Skeletal muscle satellite cell (primary cell): Measurements from ENCODE around the gene RPL6.
"Not testable (repeated sequence)": the region's sequence is repeated elsewhere in the genome, so short reads cannot be mapped to it uniquely, and the experiment has no call there.

Experiments
- H3K27me3 ChIP-seq: 2 replicates; pipeline ENCODE4 v1.7.0; 2013; ENCODE audit warnings: low read length; ENCODE audit not compliant: control insufficient read depth, insufficient read depth
- H3K36me3 ChIP-seq: 2 replicates; pipeline ENCODE4 v1.7.0; 2013; ENCODE audit warnings: mild to moderate bottlenecking, control low read depth, low read length; ENCODE audit not compliant: insufficient read depth
- H3K4me1 ChIP-seq: 2 replicates; pipeline ENCODE4 v1.7.0; 2013; ENCODE audit warnings: low read length; ENCODE audit not compliant: control insufficient read depth, insufficient read depth
- H3K4me2 ChIP-seq: 2 replicates; pipeline ENCODE4 v1.7.0; 2013; ENCODE audit warnings: mild to moderate bottlenecking, low read length
- H3K4me3 ChIP-seq: 2 replicates; pipeline ENCODE4 v1.7.0; 2013; ENCODE audit warnings: low read length
- H3K9ac ChIP-seq: 2 replicates; pipeline ENCODE4 v1.7.0; 2013; ENCODE audit warnings: mild to moderate bottlenecking, low read depth, low read length, moderate library complexity
- H3K9me3 ChIP-seq: replicated peaks from 2 replicates; pipeline ENCODE4 v1.7.0; 2013; ENCODE audit warnings: mild to moderate bottlenecking, control low read depth, low read length

Gene RPL6

DNA sequence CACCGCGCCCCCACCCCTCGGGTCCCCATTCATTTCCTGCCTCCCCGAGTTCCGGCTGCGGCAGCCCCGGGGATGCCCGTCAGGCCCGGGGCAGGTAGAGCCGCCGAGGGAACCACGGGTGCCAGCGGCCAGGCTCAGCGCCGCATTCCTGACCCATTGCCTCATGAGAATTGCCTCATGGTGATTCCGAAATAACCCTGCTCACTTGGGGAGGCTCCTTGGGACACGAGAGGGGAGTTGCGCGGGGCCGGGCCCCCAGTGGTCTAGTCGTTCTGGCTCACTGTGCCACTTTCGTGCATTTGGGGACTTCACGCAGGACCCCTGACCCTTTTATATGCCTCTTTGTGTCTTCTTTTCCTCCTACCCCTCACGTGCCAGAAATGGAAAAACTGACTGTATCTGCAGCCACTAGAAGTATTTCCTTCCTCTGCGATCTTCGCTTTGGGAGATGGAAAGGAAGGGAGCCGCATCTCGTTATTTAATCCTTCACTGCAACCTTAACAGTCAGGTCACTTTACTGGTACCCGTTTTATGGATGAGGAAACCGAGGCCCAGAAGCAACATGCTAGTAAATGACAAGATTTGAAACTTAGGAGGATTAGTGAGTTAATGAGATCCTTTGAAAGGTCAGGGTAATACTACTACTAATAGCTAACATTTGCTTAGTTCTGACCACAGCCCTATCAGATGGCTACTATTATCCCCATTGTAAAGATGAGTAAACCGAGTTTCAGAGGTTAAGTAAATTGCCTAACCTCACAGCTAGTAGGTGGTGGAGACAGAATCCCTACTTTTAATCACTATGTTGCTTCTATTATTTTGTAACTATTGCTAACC lies 10.1 kb upstream of the RPL6 start:
- Histone ChIP-seq H3K4me3 (peak overlapping the region; percentile 96), H3K9me3 (no peaks in the 10 kb centered on the region), H3K36me3 (no peaks in the 10 kb centered on the region), H3K27me3 (no peaks in the 10 kb centered on the region), H3K4me1 (peaks cover 18% of the 10 kb centered on the region), H3K9ac (peak overlapping the region; percentile 98), H3K4me2 (peak overlapping the region; percentile 90)

DNA sequence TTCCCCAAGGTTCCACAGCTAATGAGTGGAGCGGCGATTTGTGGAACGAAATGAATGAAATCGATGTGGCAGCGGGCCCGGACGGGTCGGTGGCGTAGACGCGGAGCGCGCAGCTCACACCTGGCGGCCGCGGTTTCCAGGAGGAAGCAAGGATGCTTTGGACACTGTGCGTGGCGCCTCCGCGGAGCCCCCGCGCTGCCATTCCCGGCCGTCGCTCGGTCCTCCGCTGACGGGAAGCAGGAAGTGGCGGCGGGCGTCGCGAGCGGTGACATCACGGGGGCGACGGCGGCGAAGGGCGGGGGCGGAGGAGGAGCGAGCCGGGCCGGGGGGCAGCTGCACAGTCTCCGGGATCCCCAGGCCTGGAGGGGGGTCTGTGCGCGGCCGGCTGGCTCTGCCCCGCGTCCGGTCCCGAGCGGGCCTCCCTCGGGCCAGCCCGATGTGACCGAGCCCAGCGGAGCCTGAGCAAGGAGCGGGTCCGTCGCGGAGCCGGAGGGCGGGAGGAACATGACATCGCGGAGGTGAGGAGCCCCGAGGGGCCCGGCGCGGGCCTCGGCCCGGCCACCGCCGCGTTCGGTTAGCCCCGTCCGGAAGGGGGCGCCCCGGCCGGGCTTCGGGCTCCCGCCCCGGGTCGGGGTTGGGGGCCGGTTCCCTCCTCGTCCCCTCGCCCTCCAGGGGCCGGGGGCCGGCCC lies 9.3 kb upstream of the RPL6 start, which contains the start of gene PTPN11:
PTPN11 (plus strand) TSS at position 340 of the 689 bp plus-strand sequence; CDS start at position 505, 165 bp downstream.
- peak within 1 kb of the TSS; percentile 96 for H3K4me3 ChIP-seq
- H3K4me2 ChIP-seq: peak within 1 kb of the TSS; percentile 90
- no peaks in the 10 kb centered on the region for H3K27me3 ChIP-seq
- H3K9ac ChIP-seq: peak within 1 kb of the TSS; percentile 98
- peaks cover 18% of the 10 kb centered on the region for H3K4me1 ChIP-seq
- H3K36me3 ChIP-seq: no peaks in the 10 kb centered on the region
- H3K9me3 ChIP-seq: no peaks in the 10 kb centered on the region

DNA sequence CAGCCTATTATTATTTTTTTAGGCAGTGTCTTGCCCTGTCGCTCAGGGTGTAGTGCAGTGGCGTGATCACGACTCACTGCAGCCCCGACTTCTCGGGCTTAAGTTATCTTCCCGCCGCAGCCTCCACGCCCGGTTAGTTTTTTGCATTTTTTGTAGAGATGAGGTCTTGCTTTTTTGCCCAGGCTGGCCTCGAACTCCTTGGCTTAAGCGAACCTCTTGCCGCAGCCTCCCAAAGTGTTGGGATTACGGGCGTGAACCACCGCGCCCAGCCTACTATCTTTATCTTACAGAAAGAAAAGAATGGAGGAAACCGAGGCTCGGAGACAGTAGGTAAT lies 8.8 kb upstream of the RPL6 start:
- Histone ChIP-seq H3K36me3 (no peaks in the 10 kb centered on the region), H3K4me3 (peak overlapping the region; percentile 96), H3K9ac (peak overlapping the region; percentile 98), H3K4me2 (peak overlapping the region; percentile 89), H3K4me1 (peaks cover 18% of the 10 kb centered on the region), H3K27me3 (no peaks in the 10 kb centered on the region), H3K9me3 (no peaks in the 10 kb centered on the region)

DNA sequence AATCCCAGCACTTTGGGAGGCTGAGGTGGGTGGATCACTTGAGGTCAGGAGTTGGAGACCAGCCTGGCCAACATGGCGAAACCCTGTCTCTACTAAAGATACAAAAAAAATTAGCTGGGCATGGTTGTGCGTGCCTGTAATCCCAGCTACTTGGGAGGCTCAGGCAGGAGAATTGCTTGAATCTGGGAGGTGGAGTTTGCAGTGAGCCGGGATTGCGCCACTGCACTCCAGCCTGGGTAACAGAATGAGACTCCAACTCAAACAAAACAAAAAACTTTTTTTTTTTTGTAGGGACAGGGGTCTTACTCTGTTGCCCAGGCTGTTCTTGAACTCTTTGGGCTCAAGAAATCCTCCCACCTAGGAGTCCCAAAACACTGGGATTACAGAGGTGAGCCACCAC lies 6.1 kb upstream of the RPL6 start:
- H3K4me3 ChIP-seq, H3K4me1 ChIP-seq, H3K27me3 ChIP-seq, H3K9ac ChIP-seq, H3K4me2 ChIP-seq, H3K9me3 ChIP-seq, H3K36me3 ChIP-seq: not testable (repeated sequence)

DNA sequence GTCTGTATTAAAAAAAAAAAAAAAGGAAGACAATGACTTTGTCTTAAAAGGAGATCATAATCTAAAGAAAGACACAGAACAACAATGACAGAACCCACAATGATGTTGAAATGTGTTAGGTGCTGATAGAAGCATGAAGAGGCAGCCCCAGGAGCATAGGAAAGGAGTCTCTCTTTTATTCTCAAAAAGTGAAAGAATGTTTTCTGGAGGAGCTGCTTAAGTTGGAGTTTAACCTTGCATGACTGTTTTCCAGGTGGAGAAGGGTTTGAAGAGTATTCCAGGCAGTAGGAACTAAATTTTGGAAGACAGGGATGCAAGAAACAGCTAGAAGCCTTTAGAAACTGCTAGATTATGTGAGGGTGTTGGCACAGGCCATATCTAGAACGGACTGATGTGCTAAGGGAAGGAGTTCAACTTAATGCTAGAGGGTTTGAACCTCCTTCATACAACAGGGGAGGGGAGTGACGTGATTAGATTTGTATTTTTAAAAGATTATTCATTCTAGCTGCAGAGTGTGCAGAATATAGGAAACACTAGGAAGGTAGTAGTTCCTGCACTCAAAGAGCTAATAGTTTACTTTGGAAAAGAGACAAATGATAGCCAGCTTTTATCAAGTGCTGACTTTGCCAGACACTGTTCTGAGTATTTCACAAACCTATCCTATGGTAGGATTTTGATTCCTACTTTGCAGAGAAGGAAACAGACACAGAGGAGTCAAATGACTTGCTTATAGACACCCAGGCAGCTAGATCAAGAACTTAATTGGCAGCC lies 4.6 kb upstream of the RPL6 start:
- H3K9ac ChIP-seq: no peak overlapping the region
- no peaks in the 10 kb centered on the region for H3K9me3 ChIP-seq
- no peaks in the 10 kb centered on the region for H3K27me3 ChIP-seq
- no peak overlapping the region for H3K4me3 ChIP-seq
- no peaks in the 10 kb centered on the region for H3K36me3 ChIP-seq
- H3K4me2 ChIP-seq: no peak overlapping the region
- H3K4me1 ChIP-seq: no peaks in the 10 kb centered on the region

DNA sequence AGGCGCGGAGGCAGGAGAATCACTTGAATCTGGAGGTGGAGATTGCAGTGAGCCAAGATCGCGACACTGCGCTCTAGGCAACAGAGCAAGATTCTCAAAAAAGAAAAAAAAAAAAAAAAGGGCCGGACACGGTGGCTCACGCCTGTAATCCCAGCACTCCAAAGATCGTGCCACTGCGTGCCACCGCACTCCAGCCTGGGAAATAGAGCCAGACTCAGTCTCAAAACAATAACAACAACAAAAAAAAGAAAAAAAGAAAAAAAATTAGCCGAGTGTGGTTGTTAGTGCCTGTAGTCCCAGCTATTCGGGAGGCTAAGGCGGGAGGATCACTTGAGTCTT lies 470 bp upstream of the RPL6 start:
- Histone ChIP-seq H3K4me3 (no peak overlapping the region), H3K36me3 (peaks cover 34% of the 10 kb centered on the region), H3K9me3 (no peaks in the 10 kb centered on the region), H3K27me3 (no peaks in the 10 kb centered on the region), H3K9ac (no peak overlapping the region), H3K4me2 (no peak overlapping the region), H3K4me1 (peaks cover 17% of the 10 kb centered on the region)

DNA sequence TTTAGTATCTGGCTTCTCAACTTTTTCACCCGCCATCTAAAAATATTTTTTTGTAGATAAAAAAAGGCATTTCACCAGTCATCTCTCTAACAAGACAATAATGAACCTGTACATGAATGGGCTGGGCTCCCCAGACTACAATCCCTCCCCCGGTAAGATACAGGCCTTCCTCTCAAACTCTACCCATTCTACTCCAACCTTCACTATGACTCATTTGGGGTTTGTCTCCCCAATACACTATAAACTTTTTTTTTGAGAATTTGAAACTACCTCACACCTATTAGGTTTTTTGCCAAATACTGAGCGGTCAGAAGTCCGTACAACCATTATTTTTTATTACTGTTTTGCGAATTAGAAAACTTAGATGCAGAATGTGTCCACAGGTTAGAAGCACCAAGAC lies 784 bp downstream of the RPL6 start:
- Histone ChIP-seq H3K27me3 (no peaks in the 10 kb centered on the region), H3K4me1 (peaks cover 17% of the 10 kb centered on the region), H3K36me3 (peaks cover 47% of the 10 kb centered on the region), H3K9me3 (no peaks in the 10 kb centered on the region), H3K4me2 (peak overlapping the region; percentile 86), H3K9ac (peak overlapping the region; percentile 97), H3K4me3 (peak overlapping the region; percentile 87)

DNA sequence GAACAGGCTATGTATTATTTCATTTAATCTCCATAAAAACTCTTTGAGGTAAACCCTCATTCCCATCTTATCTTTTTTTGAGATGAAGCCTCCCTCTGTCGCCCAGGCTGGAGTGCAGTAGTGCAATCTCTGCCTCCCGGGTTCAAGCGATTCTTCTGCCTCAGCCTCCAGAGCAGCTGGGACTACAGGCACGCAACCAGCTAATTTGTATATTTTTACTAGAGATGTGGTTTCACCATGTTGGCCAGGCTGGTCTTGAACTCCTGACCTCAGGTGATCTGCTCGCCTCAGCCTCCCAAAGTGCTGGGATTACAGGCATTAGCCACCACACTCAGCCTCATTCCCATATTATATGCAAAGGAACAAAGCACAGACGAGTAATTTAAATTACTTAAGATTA lies 1.7 kb downstream of the RPL6 start:
- peak overlapping the region; percentile 87 for H3K4me3 ChIP-seq
- H3K4me1 ChIP-seq: peaks cover 17% of the 10 kb centered on the region
- peak overlapping the region; percentile 97 for H3K9ac ChIP-seq
- not testable (repeated sequence) for H3K9me3 ChIP-seq, H3K27me3 ChIP-seq
- H3K36me3 ChIP-seq: peaks cover 47% of the 10 kb centered on the region
- H3K4me2 ChIP-seq: peak overlapping the region; percentile 86

DNA sequence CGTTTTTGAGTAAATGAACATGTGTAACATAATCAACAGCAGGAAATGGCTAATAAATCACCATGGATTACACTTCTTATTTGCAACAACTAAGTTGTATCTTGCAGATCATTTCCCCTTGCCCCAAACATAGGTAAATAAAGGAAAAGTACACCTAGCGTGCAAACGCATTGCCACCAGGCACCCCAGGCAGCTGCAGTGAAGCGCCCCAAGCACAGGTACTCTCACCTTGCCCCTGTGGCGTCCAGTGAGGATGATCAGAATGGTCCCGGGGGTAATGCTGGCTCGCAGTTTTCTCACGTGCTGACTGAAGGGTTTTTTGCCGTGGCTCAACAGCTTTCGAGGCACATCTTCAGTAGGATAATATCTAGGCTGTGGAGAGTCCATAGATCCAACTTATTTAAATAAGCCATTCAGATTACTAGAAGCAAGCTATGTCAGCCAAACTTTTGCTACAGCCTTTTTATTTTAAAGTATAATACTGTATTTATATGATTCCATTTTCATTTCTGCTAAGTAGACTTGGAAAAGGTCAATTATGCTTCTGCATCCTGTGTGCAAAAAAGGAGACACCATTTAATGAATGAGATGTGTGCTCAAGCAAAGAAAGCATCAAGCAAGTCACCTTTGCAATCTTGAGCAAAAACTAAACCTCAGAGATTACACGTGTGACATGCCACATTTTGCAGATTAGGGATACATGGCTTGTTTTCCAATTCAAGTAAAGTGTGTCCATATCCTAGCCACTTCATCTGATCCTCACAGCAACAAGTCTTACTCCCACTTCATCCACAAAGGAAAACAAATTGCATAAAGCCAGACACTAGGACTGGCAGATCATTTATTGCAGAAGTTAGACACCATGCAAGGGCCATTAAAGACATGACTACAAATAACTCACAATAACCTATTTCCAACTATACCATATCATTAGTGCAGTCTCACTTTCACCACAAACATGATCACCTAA lies 2.6 kb downstream of the RPL6 start:
- H3K4me1 ChIP-seq: peaks cover 17% of the 10 kb centered on the region
- peak overlapping the region; percentile 87 for H3K4me3 ChIP-seq
- H3K36me3 ChIP-seq: peaks cover 47% of the 10 kb centered on the region
- H3K9ac ChIP-seq: peak overlapping the region; percentile 97
- H3K9me3 ChIP-seq: no peaks in the 10 kb centered on the region
- H3K4me2 ChIP-seq: peak overlapping the region; percentile 86
- H3K27me3 ChIP-seq: no peaks in the 10 kb centered on the region

DNA sequence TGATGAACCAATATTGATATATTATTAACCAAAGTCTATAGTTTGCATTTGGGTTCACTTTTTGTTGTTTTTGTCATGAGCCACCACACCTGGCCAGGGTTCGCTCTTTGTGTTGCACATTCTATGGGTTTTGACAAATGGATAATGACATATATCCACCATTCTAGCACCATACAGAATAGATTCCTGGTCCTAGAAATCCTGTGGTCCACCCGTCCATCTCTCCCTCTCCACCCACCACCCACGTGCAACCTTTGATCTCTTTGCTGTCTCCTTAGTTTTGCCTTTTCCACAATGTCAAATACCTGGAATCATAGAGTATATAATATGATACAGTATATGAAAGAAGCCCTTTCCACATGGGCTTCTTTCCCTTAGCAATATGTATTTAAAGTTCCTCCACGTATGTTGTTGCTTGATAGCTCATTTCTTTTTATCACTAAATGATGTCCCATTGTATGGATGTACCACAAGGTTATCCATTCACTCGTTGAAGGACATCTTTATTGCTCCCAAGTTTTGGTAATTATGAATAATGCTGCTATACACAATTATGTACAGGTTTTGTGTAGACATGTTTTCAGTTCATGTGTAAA lies 7.4 kb downstream of the RPL6 start:
- H3K9me3 ChIP-seq: no peaks in the 10 kb centered on the region
- H3K36me3 ChIP-seq: peaks cover 34% of the 10 kb centered on the region
- no peaks in the 10 kb centered on the region for H3K27me3 ChIP-seq
- H3K4me3 ChIP-seq: no peak overlapping the region
- H3K9ac ChIP-seq: no peak overlapping the region
- H3K4me1 ChIP-seq: peaks cover 4% of the 10 kb centered on the region
- no peak overlapping the region for H3K4me2 ChIP-seq
